Inflammatory macrophage treated with lipopolysaccharide for 4 hours (primary cell): Measurements from ENCODE around the gene LRP1-AS.

Experiments used
- DNase-seq: peaks from one replicate; pipeline ENCODE4 v3.0.0-alpha.2; 2020

Gene LRP1-AS

DNA sequence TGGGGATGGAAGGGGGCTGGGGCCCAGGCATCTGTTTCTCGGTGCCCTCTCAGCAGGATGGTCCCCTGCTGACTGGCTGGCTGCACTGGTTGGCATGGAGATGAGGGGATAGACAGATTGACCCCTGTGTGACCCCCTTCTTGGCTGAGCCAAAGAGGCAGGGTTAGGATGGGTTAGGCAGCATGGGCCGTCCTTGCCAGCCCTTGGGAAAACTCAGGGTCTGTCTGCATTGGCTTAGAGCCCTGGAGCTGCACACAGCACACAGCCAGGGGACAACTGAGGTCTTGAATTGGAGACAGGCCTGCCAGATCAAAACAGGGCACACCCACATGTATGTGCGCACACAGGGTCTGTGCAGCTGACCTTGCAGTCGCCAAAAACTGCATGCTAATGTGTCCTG is 11.2 kb upstream of the LRP1-AS start:
- DNase-seq, result no peak

DNA sequence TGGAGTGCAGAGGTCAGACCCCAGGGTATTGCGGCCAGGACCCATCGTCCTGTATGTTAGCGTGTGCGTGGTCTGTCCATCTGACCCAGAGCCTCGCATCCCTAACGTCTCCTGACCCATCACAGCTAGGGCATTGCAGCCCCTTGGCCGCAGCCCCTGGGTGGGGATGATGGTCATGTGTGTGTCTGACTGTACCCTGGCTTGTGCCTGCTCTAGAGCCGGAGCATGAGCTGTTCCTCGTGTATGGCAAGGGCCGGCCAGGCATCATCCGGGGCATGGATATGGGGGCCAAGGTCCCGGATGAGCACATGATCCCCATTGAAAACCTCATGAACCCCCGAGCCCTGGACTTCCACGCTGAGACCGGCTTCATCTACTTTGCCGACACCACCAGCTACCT is 10.8 kb upstream of the LRP1-AS start:
- DNase-seq, result no peak

DNA sequence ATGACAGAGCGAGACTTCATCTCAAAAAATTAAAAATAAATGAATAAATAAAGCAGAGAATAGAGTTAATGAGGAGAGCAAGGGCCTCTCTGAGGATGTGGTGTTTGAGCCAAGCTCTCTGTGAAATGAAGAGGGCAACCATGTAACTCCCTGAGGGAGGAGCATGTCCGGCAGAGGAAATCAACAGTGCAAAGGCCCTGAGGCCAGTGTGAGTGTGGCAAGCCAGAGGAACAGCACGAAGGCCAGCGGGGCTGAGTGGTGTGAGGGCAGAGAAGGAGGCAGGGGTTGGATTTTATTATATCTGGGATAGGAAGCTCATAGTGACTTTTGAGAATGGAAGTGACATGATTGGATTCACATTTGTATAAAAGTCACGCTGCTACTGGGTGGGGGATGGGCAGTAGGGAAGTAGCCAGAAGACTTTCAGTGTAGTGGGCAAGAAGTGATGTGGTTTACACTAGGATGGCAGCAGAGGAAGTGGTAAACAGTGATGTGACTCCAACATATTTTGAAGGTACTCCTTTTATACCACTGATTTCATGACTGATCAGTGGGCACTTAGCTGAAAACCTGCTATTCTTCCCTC is 10.3 kb upstream of the LRP1-AS start:
- DNase-seq, result peak; percentile 81

DNA sequence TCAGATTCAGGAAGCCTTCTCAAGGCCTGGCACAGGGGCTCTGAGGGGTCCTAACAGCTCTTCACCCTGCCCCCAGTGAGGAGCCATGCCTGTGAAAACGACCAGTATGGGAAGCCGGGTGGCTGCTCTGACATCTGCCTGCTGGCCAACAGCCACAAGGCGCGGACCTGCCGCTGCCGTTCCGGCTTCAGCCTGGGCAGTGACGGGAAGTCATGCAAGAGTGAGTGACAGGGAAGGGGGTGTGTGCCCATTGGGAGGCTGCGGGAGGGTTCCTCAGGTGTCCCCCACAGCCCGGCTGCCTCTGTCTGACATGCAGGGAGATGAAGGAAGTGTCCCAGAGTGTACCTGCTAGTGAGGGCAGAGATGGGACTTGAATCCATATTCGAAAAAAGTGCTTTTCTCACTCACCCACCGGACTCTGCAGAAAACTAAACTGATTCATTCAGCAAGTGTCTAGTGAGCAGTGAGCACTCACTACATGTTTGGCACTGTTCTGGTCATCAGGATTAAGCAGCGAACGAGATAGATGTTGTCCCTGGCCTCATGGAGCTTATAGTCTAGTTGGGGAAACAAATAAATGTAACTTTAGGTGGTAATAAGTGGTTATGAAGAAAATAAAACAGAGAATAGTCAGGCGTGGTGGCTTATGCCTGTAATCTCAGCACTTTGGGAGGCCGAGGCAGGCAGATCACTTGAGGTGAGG is 9.4 kb upstream of the LRP1-AS start:
- peak; percentile 54 for DNase-seq

DNA sequence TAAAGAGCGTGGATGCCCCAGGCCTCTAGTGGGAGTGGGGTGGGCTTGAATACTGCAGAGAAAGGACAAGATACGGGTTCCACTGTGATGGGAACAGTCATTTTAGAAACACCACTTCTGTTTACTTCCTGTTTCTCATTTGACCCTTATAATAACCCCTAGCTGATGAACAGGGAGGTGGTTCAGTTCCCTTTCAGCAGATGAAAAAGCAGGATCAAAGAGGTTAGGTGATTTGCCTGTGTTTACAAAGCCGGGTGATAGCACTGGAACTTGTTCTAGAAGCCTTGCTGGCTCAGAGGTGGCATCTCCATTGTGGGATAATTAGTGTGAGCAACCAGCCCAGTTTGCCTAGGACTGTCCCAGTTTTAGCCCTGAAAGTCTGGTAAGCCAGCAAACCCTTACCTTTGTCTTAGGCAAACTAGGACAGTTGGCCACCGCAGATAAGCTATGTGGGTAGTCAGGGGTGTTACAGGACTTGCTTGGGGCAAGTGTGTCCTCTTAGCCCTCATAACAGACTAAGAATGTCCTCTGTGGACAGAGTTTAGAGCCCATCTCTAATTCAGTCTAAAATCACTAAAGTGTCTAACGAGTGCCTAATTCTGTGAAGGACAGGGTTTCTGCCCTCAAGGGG is 7.5 kb upstream of the LRP1-AS start:
- DNase-seq, result peak; percentile 37

DNA sequence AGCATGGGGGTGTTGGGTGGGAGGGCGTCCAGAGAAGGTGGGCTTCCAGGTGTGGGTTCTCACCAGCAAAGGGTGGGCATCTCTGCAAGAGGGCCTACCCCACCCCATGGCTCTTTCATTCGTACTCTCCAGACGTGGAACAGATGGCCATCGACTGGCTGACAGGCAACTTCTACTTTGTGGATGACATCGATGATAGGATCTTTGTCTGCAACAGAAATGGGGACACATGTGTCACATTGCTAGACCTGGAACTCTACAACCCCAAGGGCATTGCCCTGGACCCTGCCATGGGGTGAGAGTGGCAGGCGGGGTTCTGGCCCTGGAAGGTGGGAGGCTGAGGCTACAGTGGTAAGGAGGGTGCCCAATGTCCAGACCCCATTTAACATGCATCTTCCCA is 6.7 kb upstream of the LRP1-AS start:
- DNase-seq, result no peak

DNA sequence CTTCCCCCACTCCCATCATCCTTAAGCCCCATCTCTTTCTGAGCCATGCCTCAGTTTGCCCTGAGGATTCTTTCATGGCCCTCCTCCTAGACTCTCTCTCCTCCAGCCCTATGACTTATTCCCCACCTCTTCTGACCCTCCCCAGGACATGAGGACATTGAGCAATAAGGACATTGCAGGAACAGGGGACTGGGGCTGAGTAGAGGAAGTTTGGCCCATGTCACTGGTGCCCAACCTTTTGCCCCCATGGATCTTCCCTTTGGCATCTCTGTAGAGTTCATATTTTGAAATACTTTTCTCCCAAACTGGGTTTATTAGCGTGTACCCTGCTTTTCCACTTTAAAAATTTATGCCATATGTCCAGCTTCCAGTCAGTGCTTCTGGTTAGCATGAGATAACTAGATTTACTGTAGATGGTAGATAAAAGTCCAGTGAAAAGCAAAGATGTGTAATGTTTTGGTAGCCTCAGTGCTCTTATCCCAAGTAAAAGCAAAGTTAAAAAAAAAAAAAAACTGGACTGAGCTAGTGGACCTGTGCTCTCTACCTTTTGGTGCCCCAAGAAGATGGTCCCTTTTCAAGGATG is 6.1 kb upstream of the LRP1-AS start:
- peak; percentile 43 for DNase-seq

DNA sequence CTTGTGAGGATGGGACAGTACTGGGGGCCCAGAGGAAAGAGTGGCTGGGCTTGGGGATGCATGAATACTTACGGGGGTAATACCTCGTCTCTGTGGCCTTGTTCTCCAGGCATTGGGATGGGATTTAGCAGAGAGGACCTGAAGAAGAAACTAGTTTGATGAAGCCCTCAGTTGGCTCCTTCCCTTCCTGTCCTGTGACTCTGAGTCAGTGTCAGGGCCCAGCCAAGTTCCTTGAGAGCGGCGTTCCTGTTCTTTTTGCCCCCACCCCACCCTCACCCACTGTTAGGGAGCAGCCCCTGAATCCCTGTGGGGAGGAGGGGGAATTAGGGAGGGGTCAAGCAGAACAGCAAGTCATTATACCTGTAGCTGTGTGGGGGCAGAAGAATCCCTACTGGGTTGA is 5.2 kb upstream of the LRP1-AS start:
- peak; percentile 84 for DNase-seq

DNA sequence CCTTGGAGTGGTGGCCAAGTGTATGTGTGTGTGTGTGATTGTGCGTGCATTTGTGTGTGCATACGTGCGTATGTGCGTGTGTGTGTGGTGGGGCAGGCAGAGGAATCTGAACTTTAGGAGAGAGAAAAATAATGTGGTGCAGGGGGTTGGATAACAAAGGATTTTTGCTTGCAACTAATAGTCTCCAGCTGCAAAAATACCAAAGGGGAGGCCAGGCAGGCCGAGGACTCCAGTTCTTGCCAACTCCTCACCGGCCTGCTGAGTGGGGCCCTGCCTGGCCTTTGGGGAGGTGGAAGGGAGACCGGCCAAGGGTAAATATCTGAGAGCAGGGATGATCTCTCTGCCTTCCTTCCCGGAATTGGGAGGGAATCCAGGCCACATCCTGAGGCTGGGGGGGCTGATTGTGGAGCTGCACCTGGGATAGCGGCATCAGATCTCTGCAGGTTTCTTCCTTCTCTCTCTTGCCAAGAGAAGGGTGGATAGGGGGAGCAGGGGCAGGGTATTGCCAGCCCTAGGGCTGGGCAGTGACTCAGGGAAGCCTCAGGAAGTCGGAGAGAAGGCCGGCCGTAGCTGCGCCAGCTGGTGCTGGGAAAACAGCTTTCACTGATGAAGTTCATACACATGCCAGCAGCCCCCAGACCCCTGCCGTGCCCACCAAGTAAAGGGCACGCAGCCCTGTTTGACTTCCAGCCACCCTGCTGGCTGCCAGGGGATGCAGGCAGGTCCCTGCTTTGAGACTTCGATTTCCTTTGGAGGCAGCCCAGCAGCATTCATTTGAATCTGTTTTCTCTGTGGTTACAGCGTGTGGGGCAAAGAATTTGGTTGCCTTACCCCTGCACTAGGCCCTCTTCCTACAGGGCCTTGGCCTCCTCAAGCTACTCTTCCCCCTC is 4.6 kb upstream of the LRP1-AS start:
- DNase-seq, result no peak

DNA sequence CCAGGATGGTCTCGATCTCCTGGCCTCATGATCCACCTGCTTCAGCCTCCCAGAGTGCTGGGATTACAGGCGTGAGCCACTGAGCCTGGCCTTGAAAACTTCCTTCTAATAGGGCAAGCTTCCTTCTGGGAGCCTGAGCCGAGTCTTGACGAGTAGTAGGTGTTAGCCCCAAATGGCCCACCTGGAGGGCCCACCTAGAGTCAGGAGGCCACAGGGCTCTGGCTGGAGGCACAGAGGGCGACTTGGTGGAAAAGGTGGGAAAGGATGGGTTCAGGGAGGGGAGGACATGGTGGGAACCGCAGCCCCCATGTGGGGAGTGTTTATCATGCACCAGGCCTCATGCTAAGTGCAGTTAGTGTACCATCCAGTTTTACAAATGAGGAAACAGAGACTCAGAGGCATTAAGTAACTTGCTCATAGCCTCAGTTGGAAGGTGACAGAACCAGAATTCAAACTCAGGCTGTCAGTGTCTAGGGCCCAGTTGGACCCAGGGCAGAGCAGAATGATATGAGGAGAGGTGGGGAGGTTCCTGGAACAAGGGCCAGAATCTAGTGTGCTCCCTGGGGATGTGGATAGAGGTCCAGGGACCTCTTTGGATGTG is 3.1 kb upstream of the LRP1-AS start:
- peak; percentile 60 for DNase-seq

DNA sequence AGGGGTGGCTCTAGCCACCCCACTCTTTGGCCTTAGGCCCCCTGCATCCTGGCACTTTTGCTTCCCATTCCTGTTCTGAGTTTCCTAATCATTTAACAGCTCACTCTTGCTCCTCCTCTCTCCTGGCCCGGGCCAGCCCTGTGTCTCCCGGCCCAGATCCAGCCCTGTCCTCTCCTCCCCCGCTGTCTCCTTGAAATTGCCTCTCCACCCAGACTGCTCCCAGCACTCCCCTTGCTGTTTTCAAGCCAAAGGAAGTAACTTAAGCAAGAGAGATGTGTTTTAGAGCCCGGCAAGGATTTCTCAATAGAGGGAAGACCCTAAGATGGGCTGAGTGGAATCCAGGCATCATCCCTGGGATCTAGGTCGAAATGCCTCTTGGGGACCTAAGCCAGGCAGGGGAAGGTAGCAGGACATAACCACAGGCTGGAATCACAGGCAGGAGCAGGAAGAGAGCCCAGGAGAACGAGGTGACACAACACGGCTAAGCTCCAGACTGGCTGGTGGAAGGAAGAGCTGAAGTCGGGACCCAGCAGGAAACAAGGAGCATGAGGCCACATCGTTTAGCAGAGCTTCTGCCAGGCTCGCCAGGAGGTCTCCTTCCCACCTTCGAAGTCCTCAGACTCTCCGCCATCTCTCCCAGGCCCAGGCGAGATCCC is 2.0 kb upstream of the LRP1-AS start:
- no peak for DNase-seq

DNA sequence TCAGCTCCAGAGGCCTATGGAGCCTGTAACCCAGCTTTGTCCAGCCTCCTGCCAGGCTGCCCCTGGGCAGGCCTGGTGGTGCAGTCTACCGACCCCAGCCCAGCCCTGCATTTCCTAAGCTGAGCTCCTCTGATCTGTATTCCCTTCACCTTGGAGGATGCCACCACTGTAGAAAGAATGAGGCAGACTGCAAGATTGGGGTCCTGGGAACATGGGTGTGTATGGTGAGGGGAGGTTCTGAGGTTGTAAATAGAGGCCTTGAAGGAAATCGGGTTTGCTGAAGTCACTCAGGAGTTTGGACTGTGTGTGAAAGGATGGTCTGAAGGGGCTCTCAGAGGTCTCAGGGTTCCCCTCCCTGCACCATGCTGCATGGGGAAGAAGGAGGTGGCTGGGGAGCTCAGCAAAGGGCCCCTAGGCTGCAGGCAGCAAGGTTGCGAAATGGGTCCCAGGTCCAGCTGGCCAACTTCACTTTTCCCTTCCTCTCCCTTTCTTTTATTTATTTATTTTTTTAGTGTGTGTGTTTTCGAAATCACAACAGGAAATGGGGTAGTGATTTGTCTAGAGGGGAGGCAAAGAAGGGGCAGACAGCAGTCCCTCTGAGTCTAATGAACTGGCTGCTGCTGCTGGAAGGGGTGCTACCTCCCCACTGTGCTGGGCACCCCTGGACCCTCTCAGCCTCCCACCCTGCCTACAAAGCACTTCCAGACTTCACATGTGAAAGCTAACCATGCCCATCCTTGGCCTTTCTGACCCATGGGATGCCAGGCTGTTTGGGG is 1.2 kb upstream of the LRP1-AS start:
- peak; percentile 74 for DNase-seq

DNA sequence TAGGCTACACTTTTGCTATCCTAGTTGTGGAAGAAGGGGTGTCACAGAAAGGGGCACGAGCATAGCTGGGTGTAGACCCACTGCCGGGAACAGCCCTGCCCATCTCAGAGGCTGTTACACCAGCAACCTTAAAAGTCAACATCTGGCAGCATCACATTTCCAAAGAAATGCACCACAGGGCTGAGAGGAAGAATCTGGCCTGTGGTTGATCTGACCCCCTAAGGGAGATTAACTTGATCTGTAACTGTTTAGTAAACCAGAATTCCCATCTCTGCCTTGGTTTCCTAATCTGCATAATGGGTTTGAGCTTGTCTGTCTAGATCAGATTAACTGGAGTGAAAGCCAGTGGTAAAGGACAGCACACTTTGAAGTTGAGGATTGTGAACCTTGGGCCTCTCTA is 1.3 kb downstream of the LRP1-AS start:
- no peak for DNase-seq

DNA sequence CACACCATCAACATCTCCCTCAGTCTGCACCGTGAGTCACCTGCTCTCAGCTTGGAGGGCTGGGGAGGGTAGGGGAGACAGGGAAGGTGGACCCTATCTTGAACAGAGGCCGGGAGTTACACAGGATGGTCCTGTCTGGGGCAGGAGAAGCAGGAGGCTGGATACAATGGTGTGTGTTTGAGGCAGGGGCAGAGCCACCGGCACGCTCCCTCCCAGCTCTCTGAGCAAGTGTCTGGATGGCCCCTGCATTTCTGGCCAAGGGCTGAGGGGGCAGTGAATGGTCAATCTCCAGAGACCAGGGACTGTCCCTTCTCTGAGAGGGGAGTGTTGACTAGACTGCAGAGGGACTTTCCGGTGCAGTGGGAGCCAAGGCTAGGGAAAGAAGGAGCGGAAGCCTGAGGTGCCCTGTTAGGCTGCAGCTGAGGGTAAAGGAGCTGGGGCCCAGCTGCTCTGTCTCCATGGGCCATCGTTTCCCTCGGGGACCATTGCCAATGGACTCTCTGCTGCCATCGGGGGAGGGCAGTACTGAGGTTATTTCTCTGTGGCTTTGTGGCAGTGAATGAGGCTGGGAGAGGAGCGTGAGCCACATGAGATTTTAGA is 1.9 kb downstream of the LRP1-AS start:
- peak; percentile 39 for DNase-seq

DNA sequence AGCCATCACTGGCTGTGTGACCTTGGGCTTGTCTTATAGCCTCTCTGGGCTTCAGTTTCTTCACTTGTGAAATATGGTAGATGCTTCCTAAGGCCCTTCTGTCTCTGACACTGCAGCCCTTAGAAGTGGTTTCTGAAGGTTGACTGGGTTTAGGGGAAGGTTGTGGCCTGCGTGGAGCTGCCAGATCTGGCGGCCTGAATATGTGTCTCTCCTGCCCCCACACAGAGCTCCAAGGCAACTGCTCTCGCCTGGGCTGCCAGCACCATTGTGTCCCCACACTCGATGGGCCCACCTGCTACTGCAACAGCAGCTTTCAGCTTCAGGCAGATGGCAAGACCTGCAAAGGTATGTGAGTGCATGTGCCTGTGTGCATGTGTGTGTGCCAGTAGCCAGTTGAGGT is 4.0 kb downstream of the LRP1-AS start:
- DNase-seq, result no peak

DNA sequence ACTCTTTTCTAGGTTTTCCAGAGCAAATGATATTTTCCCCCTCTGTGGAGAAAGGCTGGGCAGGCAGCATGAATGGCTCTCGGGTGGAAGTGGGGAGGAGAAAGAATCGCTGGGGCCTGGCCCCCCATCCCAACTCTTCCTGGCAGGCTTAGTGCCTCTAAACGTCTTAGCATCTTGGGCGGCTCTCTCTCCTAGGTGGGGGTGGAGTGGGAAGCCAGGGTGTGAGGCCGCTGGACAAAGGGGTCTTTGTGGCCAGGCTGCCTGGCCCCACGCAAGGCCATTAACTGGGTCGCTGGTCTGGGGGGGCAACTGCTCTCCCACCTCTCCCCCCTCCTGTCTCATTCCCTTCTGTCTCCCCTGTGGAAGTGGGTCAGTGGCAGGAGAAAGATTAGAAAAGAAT is 4.7 kb downstream of the LRP1-AS start:
- DNase-seq, result no peak

DNA sequence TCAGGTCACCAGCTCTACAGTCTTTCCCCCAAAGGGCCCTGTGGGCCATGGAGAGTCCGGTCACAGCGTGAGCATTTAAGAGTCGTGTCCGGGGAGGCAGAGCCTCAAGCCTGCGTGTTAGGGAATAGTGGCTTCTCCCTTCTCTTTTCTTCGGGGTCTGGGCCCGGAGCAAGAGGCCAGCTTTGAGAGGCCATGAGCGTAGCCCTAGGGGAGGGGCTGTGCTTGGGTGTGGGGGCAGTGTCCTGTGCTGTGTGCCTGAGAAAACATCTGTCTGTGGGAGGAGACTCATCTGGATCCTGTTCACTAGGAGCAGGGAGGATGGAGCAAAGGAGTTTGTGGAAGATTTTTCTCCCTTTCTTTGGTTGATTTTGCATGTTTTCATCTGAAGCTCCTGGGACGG is 5.3 kb downstream of the LRP1-AS start:
- no peak for DNase-seq

DNA sequence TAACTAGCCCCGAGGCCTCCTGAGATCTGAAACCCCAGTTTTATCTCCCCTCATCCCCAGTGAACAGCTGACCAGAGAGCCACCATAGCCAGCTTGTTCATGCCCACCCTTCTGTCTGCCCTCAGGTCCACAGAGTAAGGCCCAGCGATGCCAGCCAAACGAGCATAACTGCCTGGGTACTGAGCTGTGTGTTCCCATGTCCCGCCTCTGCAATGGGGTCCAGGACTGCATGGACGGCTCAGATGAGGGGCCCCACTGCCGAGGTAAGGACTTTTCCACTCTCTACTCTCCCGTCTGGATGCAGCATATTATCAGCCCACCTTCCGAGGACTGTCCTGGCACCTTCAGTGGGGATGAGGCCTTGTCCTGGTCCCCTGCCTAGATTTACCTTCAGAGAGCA is 6.2 kb downstream of the LRP1-AS start:
- DNase-seq, result no peak

DNA sequence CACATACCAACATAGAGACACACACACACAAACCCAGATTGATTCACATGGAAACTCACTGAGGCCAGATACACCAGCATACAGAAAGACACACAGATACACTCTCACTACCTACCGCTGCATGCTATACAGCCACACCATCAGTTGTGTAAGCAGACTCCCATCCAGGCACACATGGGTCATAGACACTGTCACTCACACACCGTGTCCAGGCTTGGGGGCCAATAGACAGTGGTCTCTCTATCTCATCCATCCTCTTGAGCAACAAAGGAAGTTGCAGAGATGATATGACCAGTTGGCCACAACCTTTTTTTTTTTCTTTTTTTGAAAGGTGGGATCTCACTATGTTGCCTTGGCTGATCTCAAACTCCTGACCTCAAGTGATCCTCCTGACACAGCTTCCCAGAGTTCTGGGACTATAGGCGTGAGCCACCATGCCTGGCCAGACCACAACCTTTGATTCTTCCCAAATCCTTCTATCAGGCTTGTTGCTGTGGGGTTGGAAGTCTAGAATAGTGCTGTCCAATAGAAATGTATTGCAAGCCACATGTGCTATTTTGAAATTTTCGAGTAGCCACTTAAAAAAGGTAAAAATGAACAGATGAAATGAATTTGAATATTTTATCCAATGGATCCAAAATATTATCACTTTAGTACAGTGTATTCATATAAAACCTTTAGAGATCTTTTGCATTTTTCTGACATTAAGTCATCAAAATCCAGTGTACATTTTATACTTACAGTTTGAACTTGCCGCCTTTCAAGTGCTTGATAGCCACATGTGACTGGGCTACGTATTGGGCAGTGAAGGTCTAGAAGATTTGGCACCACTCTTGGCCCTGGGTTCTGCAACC is 7.4 kb downstream of the LRP1-AS start:
- DNase-seq, result peak; percentile 64
